ENCODE measurements around the gene IL18R1. TPM values are rescaled to one million over a fixed set of nuclear protein-coding genes. Genes with fewer than 3 reads are reported as not detected.

IL18R1 gene
- total and polyA plus RNA-seq, 2 experiments from 2014 or later, result 1.5 to 2.1 TPM

DNA sequence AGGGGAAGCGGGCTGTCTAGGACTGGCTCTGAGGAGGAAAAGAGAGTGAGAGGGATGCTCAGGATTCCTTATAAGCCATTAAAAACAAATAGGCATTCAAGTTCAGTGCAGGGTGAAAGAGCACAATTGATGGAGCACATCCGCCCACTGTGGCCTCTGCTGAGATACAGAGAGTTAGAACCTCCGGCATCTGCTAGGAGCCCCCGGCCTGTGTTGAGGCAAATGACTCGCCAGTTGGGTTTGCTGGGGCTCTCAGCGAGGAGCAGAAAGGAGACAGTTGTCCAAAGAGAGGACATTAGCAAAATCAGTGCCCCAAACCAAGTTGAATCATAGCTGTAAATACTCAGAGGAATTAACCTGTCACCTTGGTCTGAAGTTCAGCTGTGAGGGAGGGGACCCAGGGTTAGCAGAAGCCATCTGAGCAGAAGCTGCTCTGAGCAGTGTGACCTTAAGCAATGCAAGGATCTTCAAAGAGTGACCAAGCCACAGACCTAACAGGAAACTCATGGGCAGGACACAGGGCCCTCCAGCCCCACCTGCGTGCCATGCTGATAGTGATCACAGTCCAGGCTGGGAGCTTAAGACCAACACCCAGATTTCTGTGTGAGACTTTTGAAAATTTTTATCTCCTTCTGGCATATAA lies 44.0 kb downstream of the IL18R1 start:
- Histone ChIP-seq H3K4me3 (no peak overlapping the region), H3K27me3 (replicated peaks; ENCODE audit: insufficient read depth) (no peaks in the 10 kb centered on the region; the same call in 1 of the 2 replicates), H3K9me2 (ENCODE audit: insufficient read depth) (no peaks in the 10 kb centered on the region), H2AFZ (no peak overlapping the region), H3K9me3 (ENCODE audit: low read depth) (no peaks in the 10 kb centered on the region), H3K4me1 (ENCODE audit: insufficient read depth) (no peaks in the 10 kb centered on the region), H3K79me2 (ENCODE audit: insufficient read depth) (no peaks in the 10 kb centered on the region), H3K4me2 (ENCODE audit: unreplicated experiment) (no peak overlapping the region), H3K9ac (no peak overlapping the region), H4K20me1 (ENCODE audit: insufficient read depth) (no peaks in the 10 kb centered on the region), H3K36me3 (ENCODE audit: low read depth) (no peaks in the 10 kb centered on the region), H3K27ac (no peak overlapping the region), H3F3A (ENCODE audit: insufficient read depth) (no peaks in the 10 kb centered on the region)
- TF ChIP-seq EZH2phosphoT487 (IDR thresholded peaks at IDR 0.05; ENCODE audit: insufficient read depth, low read depth) (no peak), EZH2 (IDR thresholded peaks at IDR 0.05; ENCODE audit: insufficient read depth, poor library complexity, severe bottlenecking) (no peak)
- in situ Hi-C loops (cut with MboI), result no loop called here
- 70 to 74% methylated on average over 7 of the region's 7 CpGs for WGBS, 2 experiments (ENCODE audit: low coverage in 1 of 2, low lambda C conversion rate in 2 of 2, missing lambda C conversion rate in 2 of 2)
- no peak for DNase-seq

- H3K4me3 ChIP-seq, result no peak overlapping the region
- H3K9me2 ChIP-seq (ENCODE audit: insufficient read depth), result no peaks in the 10 kb centered on the region
- in situ Hi-C loops (cut with MboI), result no loop called here
Measured at GRCh38 chr2:102401456-102401855, 45.9 kb downstream of the IL18R1 start.

DNA sequence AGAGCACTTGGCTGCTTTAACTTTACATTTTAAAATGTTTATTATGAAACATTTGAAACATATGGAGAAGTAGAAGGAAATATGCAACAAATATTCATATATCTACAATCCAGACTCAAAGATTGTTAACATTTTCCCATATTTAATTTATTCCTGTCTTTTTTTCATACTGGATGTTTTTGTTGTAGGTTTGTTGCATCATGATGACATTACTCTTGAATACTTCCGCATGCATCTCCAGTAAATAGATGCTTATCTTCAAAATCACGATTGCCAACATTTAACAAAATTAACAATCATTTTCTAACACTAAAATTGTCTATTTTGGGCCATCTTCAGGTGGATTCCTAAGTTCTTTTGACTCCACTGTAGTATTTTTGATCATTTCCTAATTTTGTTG lies 46.3 kb downstream of the IL18R1 start:
- no peaks in the 10 kb centered on the region for H3K79me2 ChIP-seq (ENCODE audit: insufficient read depth)
- no peaks in the 10 kb centered on the region for H4K20me1 ChIP-seq (ENCODE audit: insufficient read depth)
- H3K4me1 ChIP-seq (ENCODE audit: insufficient read depth), result no peaks in the 10 kb centered on the region
- no peaks in the 10 kb centered on the region for H3K27me3 ChIP-seq (replicated peaks; ENCODE audit: insufficient read depth)
- H3K4me2 ChIP-seq (ENCODE audit: unreplicated experiment), result no peak overlapping the region
- no peak overlapping the region for H3K9ac ChIP-seq
- H3K36me3 ChIP-seq (ENCODE audit: low read depth), result no peaks in the 10 kb centered on the region
- no peak for DNase-seq
- H3F3A ChIP-seq (ENCODE audit: insufficient read depth), result no peaks in the 10 kb centered on the region
- no peaks in the 10 kb centered on the region for H3K9me3 ChIP-seq (ENCODE audit: low read depth)
- 94 to 96% methylated on average over 2 of the region's 2 CpGs for WGBS, 2 experiments (ENCODE audit: low coverage in 1 of 2, low lambda C conversion rate in 2 of 2, missing lambda C conversion rate in 2 of 2)
- no peaks in the 10 kb centered on the region for H3K9me2 ChIP-seq (ENCODE audit: insufficient read depth)
- H3K4me3 ChIP-seq, result no peak overlapping the region
- H2AFZ ChIP-seq, result no peak overlapping the region
- in situ Hi-C loops (cut with MboI), result no loop called here
- no peak overlapping the region for H3K27ac ChIP-seq
- no peak for TF ChIP-seq EZH2phosphoT487 (IDR thresholded peaks at IDR 0.05; ENCODE audit: insufficient read depth, low read depth)
- no peak for TF ChIP-seq EZH2 (IDR thresholded peaks at IDR 0.05; ENCODE audit: insufficient read depth, poor library complexity, severe bottlenecking)

More at GRCh38 chr2:102401456-102401855, 45.9 kb downstream of the IL18R1 start:
- H3K9ac ChIP-seq, result no peak overlapping the region
- DNase-seq, result peak; percentile 2
- no peaks in the 10 kb centered on the region for H3K9me3 ChIP-seq (ENCODE audit: low read depth)
- no peak overlapping the region for H3K4me2 ChIP-seq (ENCODE audit: unreplicated experiment)
- no peaks in the 10 kb centered on the region for H3K36me3 ChIP-seq (ENCODE audit: low read depth)
- no peak overlapping the region for H2AFZ ChIP-seq
- no peaks in the 10 kb centered on the region for H3K79me2 ChIP-seq (ENCODE audit: insufficient read depth)
- no peaks in the 10 kb centered on the region for H3F3A ChIP-seq (ENCODE audit: insufficient read depth)
- H3K27me3 ChIP-seq (replicated peaks; ENCODE audit: insufficient read depth), result no peaks in the 10 kb centered on the region
- no peaks in the 10 kb centered on the region for H4K20me1 ChIP-seq (ENCODE audit: insufficient read depth)
- no peaks in the 10 kb centered on the region for H3K4me1 ChIP-seq (ENCODE audit: insufficient read depth)
- H3K27ac ChIP-seq, result no peak overlapping the region
- no peak for TF ChIP-seq EZH2phosphoT487 (IDR thresholded peaks at IDR 0.05; ENCODE audit: insufficient read depth, low read depth)
- TF ChIP-seq EZH2 (IDR thresholded peaks at IDR 0.05; ENCODE audit: insufficient read depth, poor library complexity, severe bottlenecking), result no peak

DNA sequence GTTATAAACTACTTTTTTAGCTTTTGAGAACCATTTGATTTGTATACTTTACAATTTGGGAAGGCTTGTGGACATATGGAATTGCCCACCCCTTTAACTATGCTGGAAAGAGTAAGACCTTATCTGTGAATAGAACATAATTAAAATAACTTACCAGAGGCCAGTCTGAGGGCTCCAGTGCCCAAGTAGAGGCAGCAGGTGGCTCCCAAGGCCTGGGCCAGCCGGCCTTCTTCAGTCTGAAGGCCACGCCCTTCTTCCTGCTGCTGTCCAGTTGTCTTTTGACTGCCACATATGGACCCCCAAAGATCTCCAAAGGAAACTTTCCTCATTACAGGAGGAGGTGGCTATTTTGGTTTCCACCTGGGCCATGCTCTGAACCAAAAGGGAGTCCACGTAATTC lies 55.4 kb downstream of the IL18R1 start:
- Histone ChIP-seq H2AFZ (no peak overlapping the region), H3K79me2 (ENCODE audit: insufficient read depth) (no peaks in the 10 kb centered on the region), H3K36me3 (ENCODE audit: low read depth) (no peaks in the 10 kb centered on the region), H3K4me1 (ENCODE audit: insufficient read depth) (no peaks in the 10 kb centered on the region), H3F3A (ENCODE audit: insufficient read depth) (no peaks in the 10 kb centered on the region), H3K27me3 (replicated peaks; ENCODE audit: insufficient read depth) (peaks cover 19% of the 10 kb centered on the region), H4K20me1 (ENCODE audit: insufficient read depth) (no peaks in the 10 kb centered on the region), H3K9me3 (ENCODE audit: low read depth) (no peaks in the 10 kb centered on the region), H3K9ac (no peak overlapping the region), H3K9me2 (ENCODE audit: insufficient read depth) (no peaks in the 10 kb centered on the region), H3K27ac (no peak overlapping the region), H3K4me3 (no peak overlapping the region), H3K4me2 (ENCODE audit: unreplicated experiment) (no peak overlapping the region)
- TF ChIP-seq EZH2 (IDR thresholded peaks at IDR 0.05; ENCODE audit: insufficient read depth, poor library complexity, severe bottlenecking), result no peak
- TF ChIP-seq EZH2phosphoT487 (IDR thresholded peaks at IDR 0.05; ENCODE audit: insufficient read depth, low read depth), result no peak
- in situ Hi-C loops (cut with MboI), result no loop called here
- WGBS, 2 experiments (ENCODE audit: low coverage in 1 of 2, low lambda C conversion rate in 2 of 2, missing lambda C conversion rate in 2 of 2), result 50 to 59% methylated on average over 3 of the region's 3 CpGs
- no peak for DNase-seq

GRCh38 chr2:102412199-102412598 lies 56.6 kb downstream of the IL18R1 start:
- no peaks in the 10 kb centered on the region for H3K4me1 ChIP-seq (ENCODE audit: insufficient read depth)
- no peaks in the 10 kb centered on the region for H3K36me3 ChIP-seq (ENCODE audit: low read depth)
- in situ Hi-C loops (cut with MboI), result no loop called here
- H3K9ac ChIP-seq, result no peak overlapping the region
- peaks cover 19% of the 10 kb centered on the region for H3K27me3 ChIP-seq (replicated peaks; ENCODE audit: insufficient read depth)
- H2AFZ ChIP-seq, result no peak overlapping the region
- no peak overlapping the region for H3K4me3 ChIP-seq
- no peaks in the 10 kb centered on the region for H3K9me3 ChIP-seq (ENCODE audit: low read depth)
- no peaks in the 10 kb centered on the region for H3K9me2 ChIP-seq (ENCODE audit: insufficient read depth)
- no peak overlapping the region for H3K4me2 ChIP-seq (ENCODE audit: unreplicated experiment)
- no peak overlapping the region for H3K27ac ChIP-seq
- no peak for DNase-seq
- no peak for TF ChIP-seq EZH2 (IDR thresholded peaks at IDR 0.05; ENCODE audit: insufficient read depth, poor library complexity, severe bottlenecking)
- TF ChIP-seq EZH2phosphoT487 (IDR thresholded peaks at IDR 0.05; ENCODE audit: insufficient read depth, low read depth), result no peak
- WGBS, 2 experiments (ENCODE audit: low coverage in 1 of 2, low lambda C conversion rate in 2 of 2, missing lambda C conversion rate in 2 of 2), result 57 to 62% methylated on average over 3 of the region's 3 CpGs
- no peaks in the 10 kb centered on the region for H3F3A ChIP-seq (ENCODE audit: insufficient read depth)
- no peaks in the 10 kb centered on the region for H3K79me2 ChIP-seq (ENCODE audit: insufficient read depth)
- H4K20me1 ChIP-seq (ENCODE audit: insufficient read depth), result no peaks in the 10 kb centered on the region
